ENCODE measurements around the gene GBGT1.

GBGT1 gene

GRCh38 chr9:133142684-133143622, 20.8 kb downstream of the GBGT1 start:
- DNase-seq, result no peak

GRCh38 chr9:133141833-133142595, 21.7 kb downstream of the GBGT1 start:
- no peak for DNase-seq

- no peak for DNase-seq
Observed at GRCh38 chr9:133140606-133141005, 23.1 kb downstream of the GBGT1 start.

- DNase-seq, result no peak
Observed at GRCh38 chr9:133140174-133140505, 23.6 kb downstream of the GBGT1 start.

- no peak for DNase-seq
Observed at GRCh38 chr9:133139246-133140173, 24.2 kb downstream of the GBGT1 start.

- DNase-seq, result no peak
Observed at GRCh38 chr9:133137451-133138231, 26.1 kb downstream of the GBGT1 start.

GRCh38 chr9:133135146-133135745, 28.5 kb downstream of the GBGT1 start:
- DNase-seq, result no peak

GRCh38 chr9:133134388-133135145, 29.1 kb downstream of the GBGT1 start:
- no peak for DNase-seq

- DNase-seq, result peak; percentile 19
Observed at GRCh38 chr9:133133681-133134387, 29.9 kb downstream of the GBGT1 start.

GRCh38 chr9:133132174-133132573, 31.5 kb downstream of the GBGT1 start:
- DNase-seq, result no peak

GRCh38 chr9:133131506-133131905, 32.2 kb downstream of the GBGT1 start:
- no peak for DNase-seq

GRCh38 chr9:133130685-133131244, 32.9 kb downstream of the GBGT1 start:
- no peak for DNase-seq

GRCh38 chr9:133129001-133129795, 34.5 kb downstream of the GBGT1 start:
- no peak for DNase-seq

GRCh38 chr9:133128152-133128551, 35.6 kb downstream of the GBGT1 start:
- DNase-seq, result no peak

GRCh38 chr9:133127340-133127981, 36.3 kb downstream of the GBGT1 start:
- no peak for DNase-seq

- no peak for DNase-seq
Observed at GRCh38 chr9:133126697-133127339, 36.9 kb downstream of the GBGT1 start.

- no peak for DNase-seq
Observed at GRCh38 chr9:133125941-133126696, 37.6 kb downstream of the GBGT1 start.

All from NCI-H1436 (cell line).